ENCODE data around the gene TSC2. TPM values are rescaled to one million over a fixed set of nuclear protein-coding genes. Genes with fewer than 3 reads are reported as not detected.

The TSC2 gene
- total and polyA plus RNA-seq, 2 experiments from 2014 or later = 41.8 to 78.7 TPM

DNA sequence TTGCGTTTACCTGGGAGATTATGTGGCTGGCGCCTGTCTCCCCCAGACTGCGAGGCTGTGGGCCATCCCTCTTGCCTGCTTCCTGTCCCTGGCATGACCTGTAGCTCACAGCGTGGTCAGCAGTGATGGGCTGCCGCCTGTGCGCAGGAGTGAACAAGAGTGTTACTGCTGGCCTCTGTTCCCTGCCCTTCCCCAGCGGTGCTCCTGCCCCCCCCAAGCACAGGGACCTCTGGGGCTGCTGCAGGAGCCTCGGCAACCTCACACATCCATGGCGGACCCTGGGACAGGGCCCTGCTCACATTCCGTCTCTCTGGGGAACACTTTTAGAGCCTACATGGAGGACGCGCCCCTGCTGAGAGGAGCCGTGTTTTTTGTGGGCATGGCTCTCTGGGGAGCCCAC is 10.6 kb downstream of the TSC2 start:
- no peak overlapping the region for H3K4me2 ChIP-seq
- H3K9me3 ChIP-seq (ENCODE audit: low read depth) = no peaks in the 10 kb centered on the region
- H3K27me3 ChIP-seq = no peaks in the 10 kb centered on the region
- no peak overlapping the region for H2AFZ ChIP-seq
- no peaks in the 10 kb centered on the region for H3K9me2 ChIP-seq (replicated peaks; ENCODE audit: insufficient read depth)
- no peaks in the 10 kb centered on the region for H4K20me1 ChIP-seq (ENCODE audit: insufficient read depth, poor library complexity, severe bottlenecking)
- 89% methylated on average over 13 of the region's 13 CpGs for WGBS (ENCODE audit: low lambda C conversion rate, missing lambda C conversion rate)
- no peak overlapping the region for H3K4me3 ChIP-seq
- no peak overlapping the region for H3K27ac ChIP-seq
- TF ChIP-seq EZH2phosphoT487 (IDR thresholded peaks at IDR 0.05; ENCODE audit: low read depth, severe bottlenecking, unreplicated experiment) = no peak
- no peak for TF ChIP-seq EZH2 (IDR thresholded peaks at IDR 0.05; ENCODE audit: borderline replicate concordance)
- TF ChIP-seq, protein P1, sequence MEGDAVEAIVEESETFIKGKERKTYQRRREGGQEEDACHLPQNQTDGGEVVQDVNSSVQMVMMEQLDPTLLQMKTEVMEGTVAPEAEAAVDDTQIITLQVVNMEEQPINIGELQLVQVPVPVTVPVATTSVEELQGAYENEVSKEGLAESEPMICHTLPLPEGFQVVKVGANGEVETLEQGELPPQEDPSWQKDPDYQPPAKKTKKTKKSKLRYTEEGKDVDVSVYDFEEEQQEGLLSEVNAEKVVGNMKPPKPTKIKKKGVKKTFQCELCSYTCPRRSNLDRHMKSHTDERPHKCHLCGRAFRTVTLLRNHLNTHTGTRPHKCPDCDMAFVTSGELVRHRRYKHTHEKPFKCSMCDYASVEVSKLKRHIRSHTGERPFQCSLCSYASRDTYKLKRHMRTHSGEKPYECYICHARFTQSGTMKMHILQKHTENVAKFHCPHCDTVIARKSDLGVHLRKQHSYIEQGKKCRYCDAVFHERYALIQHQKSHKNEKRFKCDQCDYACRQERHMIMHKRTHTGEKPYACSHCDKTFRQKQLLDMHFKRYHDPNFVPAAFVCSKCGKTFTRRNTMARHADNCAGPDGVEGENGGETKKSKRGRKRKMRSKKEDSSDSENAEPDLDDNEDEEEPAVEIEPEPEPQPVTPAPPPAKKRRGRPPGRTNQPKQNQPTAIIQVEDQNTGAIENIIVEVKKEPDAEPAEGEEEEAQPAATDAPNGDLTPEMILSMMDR (IDR thresholded peaks at IDR 0.05; ENCODE audit: poor library complexity) = no peak
- DNase-seq (ENCODE audit: low spot score) = no peak
- H3K36me3 ChIP-seq (replicated peaks; ENCODE audit: insufficient read depth, low read depth) = no peaks in the 10 kb centered on the region
- no peaks in the 10 kb centered on the region for H3K79me2 ChIP-seq
- H3K4me1 ChIP-seq (ENCODE audit: insufficient read depth) = no peaks in the 10 kb centered on the region

DNA sequence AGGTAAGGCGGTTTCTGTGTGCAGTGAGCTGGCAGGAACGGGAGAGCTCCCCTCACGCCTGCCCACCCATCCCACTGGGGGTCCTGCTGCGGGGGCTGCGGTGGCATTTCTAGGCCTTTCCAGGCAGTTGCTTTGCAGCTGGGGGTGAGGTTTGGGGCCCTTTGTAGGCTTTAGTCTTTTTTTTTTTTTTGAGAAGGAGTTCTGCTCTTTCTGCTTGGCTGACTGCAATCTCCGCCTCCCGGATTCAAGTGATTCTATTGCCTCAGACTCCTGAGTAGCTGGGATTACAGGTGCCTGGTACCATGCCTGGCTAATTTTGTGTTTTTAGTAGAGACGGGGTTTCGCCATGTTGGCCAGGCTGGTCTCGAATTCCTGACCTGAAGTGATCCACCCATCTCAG is 11.1 kb downstream of the TSC2 start:
- Histone ChIP-seq H3K4me3 (no peak overlapping the region), H3K4me1 (ENCODE audit: insufficient read depth) (no peaks in the 10 kb centered on the region), H3K9me2 (replicated peaks; ENCODE audit: insufficient read depth) (no peaks in the 10 kb centered on the region), H3K4me2 (no peak overlapping the region), H3K79me2 (no peaks in the 10 kb centered on the region), H4K20me1 (ENCODE audit: insufficient read depth, poor library complexity, severe bottlenecking) (no peaks in the 10 kb centered on the region), H2AFZ (no peak overlapping the region), H3K27me3 (no peaks in the 10 kb centered on the region), H3K27ac (no peak overlapping the region), H3K9me3 (ENCODE audit: low read depth) (no peaks in the 10 kb centered on the region), H3K36me3 (replicated peaks; ENCODE audit: insufficient read depth, low read depth) (no peaks in the 10 kb centered on the region)
- no peak for DNase-seq (ENCODE audit: low spot score)
- WGBS (ENCODE audit: low lambda C conversion rate, missing lambda C conversion rate) = 92% methylated on average over 10 of the region's 10 CpGs
- TF ChIP-seq EZH2phosphoT487 (IDR thresholded peaks at IDR 0.05; ENCODE audit: low read depth, severe bottlenecking, unreplicated experiment) (no peak), EZH2 (IDR thresholded peaks at IDR 0.05; ENCODE audit: borderline replicate concordance) (no peak)
- TF ChIP-seq, protein P1 (IDR thresholded peaks at IDR 0.05; ENCODE audit: poor library complexity) = no peak

DNA sequence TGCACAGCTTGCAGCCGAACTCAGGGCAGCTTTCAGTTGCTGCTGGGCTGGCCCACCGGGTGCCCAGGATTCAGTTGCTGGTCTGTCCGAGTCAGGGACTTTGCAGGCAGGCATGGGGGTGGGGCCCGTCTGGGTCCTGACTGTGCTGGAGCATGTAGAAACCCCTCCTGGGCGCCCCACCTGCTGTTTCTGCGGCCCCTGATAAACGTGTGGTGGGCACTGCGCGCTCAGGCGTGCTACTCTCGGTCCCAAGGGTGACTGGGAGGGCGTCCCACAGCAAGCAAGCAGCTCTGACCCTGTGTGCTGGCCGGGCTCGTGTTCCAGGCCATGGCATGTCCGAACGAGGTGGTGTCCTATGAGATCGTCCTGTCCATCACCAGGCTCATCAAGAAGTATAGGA is 12.6 kb downstream of the TSC2 start:
- DNase-seq (ENCODE audit: low spot score) = no peak
- Histone ChIP-seq H3K79me2 (no peaks in the 10 kb centered on the region), H4K20me1 (ENCODE audit: insufficient read depth, poor library complexity, severe bottlenecking) (no peaks in the 10 kb centered on the region), H3K27ac (no peak overlapping the region), H3K27me3 (no peaks in the 10 kb centered on the region), H3K4me2 (no peak overlapping the region), H3K9me3 (ENCODE audit: low read depth) (no peaks in the 10 kb centered on the region), H3K4me3 (no peak overlapping the region), H2AFZ (no peak overlapping the region), H3K4me1 (ENCODE audit: insufficient read depth) (no peaks in the 10 kb centered on the region), H3K9me2 (replicated peaks; ENCODE audit: insufficient read depth) (no peaks in the 10 kb centered on the region), H3K36me3 (replicated peaks; ENCODE audit: insufficient read depth, low read depth) (no peaks in the 10 kb centered on the region)
- no peak for TF ChIP-seq EZH2 (IDR thresholded peaks at IDR 0.05; ENCODE audit: borderline replicate concordance)
- TF ChIP-seq, protein P1 (IDR thresholded peaks at IDR 0.05; ENCODE audit: poor library complexity) = no peak
- TF ChIP-seq EZH2phosphoT487 (IDR thresholded peaks at IDR 0.05; ENCODE audit: low read depth, severe bottlenecking, unreplicated experiment) = no peak
- 94% methylated on average over 16 of the region's 17 CpGs for WGBS (ENCODE audit: low lambda C conversion rate, missing lambda C conversion rate)

DNA sequence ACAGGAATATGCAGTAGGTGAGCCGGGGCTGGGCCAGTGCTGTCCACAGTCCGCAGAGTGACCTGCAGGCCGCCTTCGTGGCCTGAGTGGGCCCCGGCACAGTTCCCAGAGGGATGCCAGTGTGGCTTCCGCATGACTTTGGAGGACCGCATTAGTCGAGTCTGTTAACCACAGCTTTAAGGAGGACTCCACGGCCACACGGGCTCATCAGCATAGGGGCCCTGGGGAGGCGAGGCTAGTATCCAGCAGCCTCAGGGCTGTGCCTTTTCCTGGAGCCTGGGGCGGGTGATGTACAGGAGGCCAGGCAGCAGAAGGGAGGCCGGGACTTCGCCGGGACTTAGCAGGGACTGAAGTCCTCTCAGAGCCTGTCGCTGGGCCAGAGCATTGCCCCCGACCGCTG is 13.2 kb downstream of the TSC2 start:
- Histone ChIP-seq H3K9me2 (replicated peaks; ENCODE audit: insufficient read depth) (no peaks in the 10 kb centered on the region), H3K79me2 (no peaks in the 10 kb centered on the region), H3K27ac (no peak overlapping the region), H3K36me3 (replicated peaks; ENCODE audit: insufficient read depth, low read depth) (no peaks in the 10 kb centered on the region), H3K4me1 (ENCODE audit: insufficient read depth) (no peaks in the 10 kb centered on the region), H3K4me2 (no peak overlapping the region), H4K20me1 (ENCODE audit: insufficient read depth, poor library complexity, severe bottlenecking) (no peaks in the 10 kb centered on the region), H3K27me3 (no peaks in the 10 kb centered on the region), H3K9me3 (ENCODE audit: low read depth) (no peaks in the 10 kb centered on the region), H3K4me3 (no peak overlapping the region), H2AFZ (no peak overlapping the region)
- WGBS (ENCODE audit: low lambda C conversion rate, missing lambda C conversion rate) = 99% methylated on average over 17 of the region's 18 CpGs
- TF ChIP-seq EZH2phosphoT487 (IDR thresholded peaks at IDR 0.05; ENCODE audit: low read depth, severe bottlenecking, unreplicated experiment) = no peak
- TF ChIP-seq, protein P1 (IDR thresholded peaks at IDR 0.05; ENCODE audit: poor library complexity) = no peak
- no peak for TF ChIP-seq EZH2 (IDR thresholded peaks at IDR 0.05; ENCODE audit: borderline replicate concordance)
- no peak for DNase-seq (ENCODE audit: low spot score)

Measured in hepatocyte (in vitro differentiated cells).